ENCODE results near the gene PIK3CB. TPM values are rescaled to one million over a fixed set of nuclear protein-coding genes. Genes with fewer than 3 reads are reported as not detected.
A peak's percentile ranks its signal among the peaks of the same experiment; 100 is the strongest.

Gene PIK3CB
- total and polyA plus RNA-seq, 2 of the 8 experiments (the other 6 are each of a cell fraction or from before 2014, with no cell fraction given), result 8.3 to 35.2 TPM

DNA sequence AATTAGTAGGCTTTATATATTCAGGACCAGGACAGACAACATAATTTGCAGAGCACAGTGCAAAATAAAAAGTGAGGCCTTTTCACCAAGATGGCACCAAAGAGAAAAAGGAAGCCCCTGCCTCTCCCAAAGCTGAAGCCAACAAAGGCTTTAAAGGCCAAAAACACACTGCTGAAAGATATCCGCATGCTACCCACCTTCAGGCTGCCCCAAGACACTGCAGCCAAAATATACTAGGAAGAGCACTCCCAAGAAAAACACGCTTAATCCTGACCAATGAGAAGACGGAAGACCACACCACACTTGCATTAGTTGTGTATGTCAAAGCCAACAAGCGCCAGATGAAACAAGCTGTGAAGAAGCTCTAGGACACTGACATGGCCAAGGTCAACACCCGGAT is 38.0 kb downstream of the PIK3CB start:
- Histone ChIP-seq H2BK20ac (ENCODE audit: low read length) (no peak overlapping the region), H4K8ac (ENCODE audit: extremely low read depth, insufficient read depth, low read length) (no peak overlapping the region), H3K79me2 (ENCODE audit: control insufficient read depth in 1 of 2, insufficient read depth in 2 of 2, low read length in 2 of 2) (peaks cover 0 to 35% of the 10 kb centered on the region in 2 experiments; a peak in 2 of 4 replicates), H3K4ac (replicated peaks; ENCODE audit: insufficient read length, low read depth, low read length) (no peak overlapping the region), H3K14ac (ENCODE audit: insufficient read length) (no peak overlapping the region), H2AK5ac (ENCODE audit: low read depth, low read length) (no peak overlapping the region), H2BK5ac (ENCODE audit: low read depth, low read length) (no peak overlapping the region), H2BK15ac (ENCODE audit: low read length) (no peak overlapping the region), H3K56ac (replicated peaks; ENCODE audit: insufficient read length, low read depth, low read length) (no peak overlapping the region), H3K4me1 (replicated peaks in 1 of 4; ENCODE audit: control insufficient read depth in 3 of 4, insufficient read depth in 4 of 4, low read length in 3 of 4) (peaks cover 0 to 2% (median 1%) of the 10 kb centered on the region in 4 experiments; a peak in 1 of 7 replicates), H3K27me3 (replicated peaks in 1 of 4; ENCODE audit: control insufficient read depth in 3 of 4, extremely low read depth in 1 of 4, insufficient read depth in 3 of 4, low read length in 3 of 4) (no peaks in the 10 kb centered on the region), H2BK12ac (ENCODE audit: low read depth, low read length) (no peak overlapping the region), H3K18ac (ENCODE audit: extremely low read depth, low read length) (no peak overlapping the region), H4K5ac (ENCODE audit: insufficient read length, low read depth, low read length) (no peak overlapping the region), H3K4me2 (ENCODE audit: insufficient read depth in 1 of 2, low read depth in 2 of 2, low read length in 2 of 2) (no peak overlapping the region), H4K20me1 (replicated peaks in 1 of 2; ENCODE audit: control insufficient read depth in 1 of 2, insufficient read depth in 2 of 2, low read length in 2 of 2) (peaks cover 0 to 5% of the 10 kb centered on the region in 2 experiments), H2AFZ (ENCODE audit: low read length) (no peak overlapping the region), H3K79me1 (ENCODE audit: low read depth, low read length) (peaks cover 6% of the 10 kb centered on the region), H3K23ac (ENCODE audit: insufficient read length) (no peak overlapping the region), H3K9me3 (ENCODE audit: insufficient read depth in 2 of 2, low read depth in 1 of 2, low read length in 1 of 2) (no peaks in the 10 kb centered on the region), H2BK120ac (replicated peaks; ENCODE audit: low read depth, low read length) (no peak overlapping the region), H3K27ac (ENCODE audit: low read depth, low read length) (no peak overlapping the region), H3K36me3 (ENCODE audit: control insufficient read depth in 2 of 4, insufficient read depth in 4 of 4, low read length in 3 of 4) (peaks cover 0 to 6% (median 0%) of the 10 kb centered on the region in 4 experiments; a peak in 2 of 8 replicates), H3K23me2 (ENCODE audit: low read depth, low read length) (no peaks in the 10 kb centered on the region), H3K4me3 (ENCODE audit: extremely low read depth in 1 of 4, insufficient read depth in 2 of 4, low read depth in 3 of 4, low read length in 4 of 4) (no peak overlapping the region), H4K91ac (replicated peaks; ENCODE audit: insufficient read length, low read length) (no peak overlapping the region), H3K9ac (replicated peaks in 1 of 4; ENCODE audit: extremely low read depth in 1 of 4, low read depth in 3 of 4, low read length in 3 of 4) (no peak overlapping the region)
- DNase-seq (ENCODE audit: low read depth in 1 of 2, low spot score in 2 of 2) (no peak), FAIRE-seq (no peak)
- TF ChIP-seq FOSL1 (IDR thresholded peaks at IDR 0.05; ENCODE audit: insufficient read depth, low read depth, low read length) (no peak), RAD21 (IDR thresholded peaks at IDR 0.05 in 1 of 2, conservative IDR thresholded peaks at IDR 0.05 in 1 of 2; ENCODE audit: low read depth in 2 of 2, low read length in 2 of 2) (peak; percentile 9 to 17; a peak in 2 of 4 replicates), SIRT6 (IDR thresholded peaks at IDR 0.05; ENCODE audit: low read length) (no peak)
- TF ChIP-seq, protein P1, sequence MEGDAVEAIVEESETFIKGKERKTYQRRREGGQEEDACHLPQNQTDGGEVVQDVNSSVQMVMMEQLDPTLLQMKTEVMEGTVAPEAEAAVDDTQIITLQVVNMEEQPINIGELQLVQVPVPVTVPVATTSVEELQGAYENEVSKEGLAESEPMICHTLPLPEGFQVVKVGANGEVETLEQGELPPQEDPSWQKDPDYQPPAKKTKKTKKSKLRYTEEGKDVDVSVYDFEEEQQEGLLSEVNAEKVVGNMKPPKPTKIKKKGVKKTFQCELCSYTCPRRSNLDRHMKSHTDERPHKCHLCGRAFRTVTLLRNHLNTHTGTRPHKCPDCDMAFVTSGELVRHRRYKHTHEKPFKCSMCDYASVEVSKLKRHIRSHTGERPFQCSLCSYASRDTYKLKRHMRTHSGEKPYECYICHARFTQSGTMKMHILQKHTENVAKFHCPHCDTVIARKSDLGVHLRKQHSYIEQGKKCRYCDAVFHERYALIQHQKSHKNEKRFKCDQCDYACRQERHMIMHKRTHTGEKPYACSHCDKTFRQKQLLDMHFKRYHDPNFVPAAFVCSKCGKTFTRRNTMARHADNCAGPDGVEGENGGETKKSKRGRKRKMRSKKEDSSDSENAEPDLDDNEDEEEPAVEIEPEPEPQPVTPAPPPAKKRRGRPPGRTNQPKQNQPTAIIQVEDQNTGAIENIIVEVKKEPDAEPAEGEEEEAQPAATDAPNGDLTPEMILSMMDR (IDR thresholded peaks at IDR 0.05; ENCODE audit: control extremely low read depth in 1 of 3, insufficient read depth in 1 of 3, low read depth in 1 of 3, low read length in 3 of 3), result peak in 1 of 3 experiments; percentile 34; a peak in 1 of 4 replicates
- WGBS, 2 experiments (ENCODE audit: extremely low coverage in 1 of 2, insufficient coverage in 1 of 2, insufficient read length in 1 of 2, insufficient replicate concordance in 2 of 2, low coverage in 1 of 2, low lambda C conversion rate in 2 of 2, missing lambda C conversion rate in 1 of 2), result 89% methylated on average over 5 of the region's 5 CpGs; no CpG with 5 or more reads in 1 of the 2 experiments
- ChIA-PET POLR2A (ENCODE audit: partially characterized antibody) (interaction anchor here (0.6 kb wide), 1 partner anchor 11 kb away, joined by 4 read pairs; no protein-coding TSS in a partner anchor), CTCF (ENCODE audit: partially characterized antibody) (interaction anchor here (0.6 to 2.4 kb wide), 16 partner anchors 10 to 139 kb away, joined by 3 to 11 read pairs (median 4); no protein-coding TSS in a partner anchor)
